Thyroid gland (tissue), 4 donors: ENCODE measurements around the gene GLI3. TPM values are rescaled to one million over a fixed set of nuclear protein-coding genes. Genes with fewer than 3 reads are reported as not detected.

Experiments
- DNase-seq, 2 donors: peaks; one replicate each; pipeline ENCODE4 v3.0.0-alpha.2; 2019
- H3K27ac ChIP-seq, 3 donors: fragments of 200-600 bp; sonication (generic); 1 replicate in 2 of 3; 2 replicates in 1 of 3; pipeline ENCODE4 v1.5.1; 2016 to 2019; ENCODE audit warnings: mild to moderate bottlenecking in 1 of 3, moderate library complexity in 1 of 3
- H3K27me3 ChIP-seq: fragments of 200-600 bp; sonication (generic); one replicate; pipeline ENCODE4 v1.5.1; 2019
- H3K36me3 ChIP-seq, 2 donors: fragments of 200-600 bp; sonication (generic); one replicate each; pipeline ENCODE4 v1.5.1; 2016 to 2019
- H3K4me1 ChIP-seq, 2 donors: fragments of 200-600 bp; sonication (generic); one replicate each; pipeline ENCODE4 v1.5.1; 2017 to 2019
- H3K4me3 ChIP-seq, 3 donors: fragments of 200-600 bp; sonication (generic); replicated peaks in 1 of 3; 1 replicate in 2 of 3; 2 replicates in 1 of 3; pipeline ENCODE4 v1.5.1; 2016; ENCODE audit warnings: mild to moderate bottlenecking in 1 of 3
- H3K9me3 ChIP-seq: fragments of 200-600 bp; sonication (generic); one replicate; pipeline ENCODE4 v1.5.1; 2017
- CTCF ChIP-seq, 6 experiments: fragments of 200-600 bp in 3 of 6; fragments of 450-650 bp in 3 of 6; sonication (generic) in 3 of 6; IDR thresholded peaks; one replicate each; pipeline ENCODE4 v1.5.1; 2016 to 2019; ENCODE audit warnings: antibody characterized with exemption in 6 of 6, mild to moderate bottlenecking in 2 of 6, inconsistent platforms in 1 of 6, moderate library complexity in 1 of 6
- POLR2A ChIP-seq, 2 donors: fragments of 450-650 bp; IDR thresholded peaks; one replicate each; pipeline ENCODE4 v1.6.1; 2017; ENCODE audit warnings: antibody characterized with exemption in 2 of 2, mild to moderate bottlenecking in 2 of 2, moderate library complexity in 1 of 2
- WGBS, 2 donors: methylation state at CpG; one replicate each; pipeline ENCODE4 v1.1.5; 2017; 5-methylcytosine and 5-hydroxymethylcytosine counted together
- intact Hi-C: fragments of 100-400 bp; cut with DNase I; formaldehyde crosslinking; loops from one replicate; pipeline ENCODE4 v1.15.1; 2023
- total RNA-seq, 4 donors: library from RNA; depleted of rRNA; stranded (reverse); fragments of >200 nt; gene quantifications; one replicate each; pipeline ENCODE4 v1.2.3, GENCODE V29; 2016

The GLI3 gene
- total RNA-seq, 4 donors from 2014 or later, result 10.1 to 15.6 (median 13.6) TPM

- no peak for TF ChIP-seq POLR2A (IDR thresholded peaks at IDR 0.05)
- no peak for TF ChIP-seq CTCF (IDR thresholded peaks at IDR 0.05)
Observed at GRCh38 chr7:41955451-41955850, 281.6 kb downstream of the GLI3 start.

GRCh38 chr7:41954976-41955375 is 282.0 kb downstream of the GLI3 start:
- intact Hi-C loops, result no loop called here
- H3K4me3 ChIP-seq, result no peak overlapping the region
- H3K27ac ChIP-seq, result peak overlapping the region in 2 of 3 donors; percentile 17 to 52
- H3K36me3 ChIP-seq, result no peaks in the 10 kb centered on the region
- H3K9me3 ChIP-seq, result no peaks in the 10 kb centered on the region
- whole genome bisulfite sequencing, 2 donors, result 63 to 77% methylated on average over 2 of the region's 2 CpGs
- no peaks in the 10 kb centered on the region for H3K27me3 ChIP-seq
- peaks cover 25 to 37% of the 10 kb centered on the region in 2 donors for H3K4me1 ChIP-seq
- DNase-seq, result no peak
- TF ChIP-seq CTCF (IDR thresholded peaks at IDR 0.05) (no peak), POLR2A (IDR thresholded peaks at IDR 0.05) (no peak)

More at GRCh38 chr7:41955451-41955850, 281.6 kb downstream of the GLI3 start:
- intact Hi-C loops, result no loop called here
- H3K4me3 ChIP-seq, result no peak overlapping the region
- DNase-seq, result no peak
- no peaks in the 10 kb centered on the region for H3K36me3 ChIP-seq
- no peaks in the 10 kb centered on the region for H3K27me3 ChIP-seq
- peaks cover 25 to 37% of the 10 kb centered on the region in 2 donors for H3K4me1 ChIP-seq
- WGBS, 2 donors, result 40 to 43% methylated on average over 3 of the region's 3 CpGs
- peak overlapping the region; percentile 17 to 52 (median 27) for H3K27ac ChIP-seq
- no peaks in the 10 kb centered on the region for H3K9me3 ChIP-seq

- no peak for TF ChIP-seq CTCF (IDR thresholded peaks at IDR 0.05)
- no peak for TF ChIP-seq POLR2A (IDR thresholded peaks at IDR 0.05)
- Histone ChIP-seq H3K27ac (no peak overlapping the region), H3K36me3 (no peaks in the 10 kb centered on the region), H3K27me3 (no peaks in the 10 kb centered on the region), H3K9me3 (no peaks in the 10 kb centered on the region), H3K4me3 (no peak overlapping the region), H3K4me1 (peaks cover 0 to 1% of the 10 kb centered on the region in 2 donors)
- DNase-seq, result no peak
- intact Hi-C loops, result no loop called here
Observed at GRCh38 chr7:41948503-41948902, 288.5 kb downstream of the GLI3 start.

GRCh38 chr7:41943094-41943577 is 293.9 kb downstream of the GLI3 start:
- Histone ChIP-seq H3K27ac (no peak overlapping the region), H3K36me3 (no peaks in the 10 kb centered on the region), H3K4me3 (no peak overlapping the region), H3K4me1 (peaks cover 8 to 13% of the 10 kb centered on the region in 2 donors), H3K9me3 (no peaks in the 10 kb centered on the region), H3K27me3 (no peaks in the 10 kb centered on the region)
- intact Hi-C loops, result loop anchor here (5.0 kb wide), 1 partner anchor 889 kb away; no protein-coding TSS in a partner anchor
- peak; percentile 85 to 89 for DNase-seq
- TF ChIP-seq POLR2A (IDR thresholded peaks at IDR 0.05) (no peak), CTCF (IDR thresholded peaks at IDR 0.05) (peak; percentile 88 to 99 (median 98))
- 0 to 1% methylated on average over 16 of the region's 16 CpGs for WGBS, 2 donors

GRCh38 chr7:41942468-41943093 is 294.4 kb downstream of the GLI3 start:
- Histone ChIP-seq H3K27ac (peak overlapping the region in 1 of 3 donors; percentile 46), H3K4me1 (peaks cover 8 to 13% of the 10 kb centered on the region in 2 donors)
- WGBS, 2 donors, result 21 to 29% methylated on average over 16 to 23 of the region's 23 CpGs

More at GRCh38 chr7:41942468-41943093, 294.4 kb downstream of the GLI3 start:
- intact Hi-C loops, result loop anchor here (5.0 kb wide), 1 partner anchor 890 kb away; no protein-coding TSS in a partner anchor
- peak; percentile 63 to 70 for DNase-seq
- Histone ChIP-seq H3K4me3 (peak overlapping the region in 1 of 3 donors; percentile 18), H3K27me3 (no peaks in the 10 kb centered on the region), H3K36me3 (no peaks in the 10 kb centered on the region), H3K9me3 (no peaks in the 10 kb centered on the region)
- TF ChIP-seq CTCF (IDR thresholded peaks at IDR 0.05), result no peak
